Progenitor cell of endocrine pancreas (in vitro differentiated cells): ENCODE measurements around the gene ZDHHC3. TPM values are rescaled to one million over a fixed set of nuclear protein-coding genes. Genes with fewer than 3 reads are reported as not detected.

ENCODE experiments used
- DNase-seq: peaks from one replicate; pipeline ENCODE4 v3.0.0; 2021; ENCODE audit warnings: low spot score; ENCODE audit not compliant: unreplicated experiment
- H3K27ac Mint-ChIP-seq: 2 replicates; pipeline ENCODE4 v1.8.0; 2021; ENCODE audit warnings: mild to moderate bottlenecking, moderate library complexity, mixed read lengths
- H3K27me3 Mint-ChIP-seq: 2 replicates; pipeline ENCODE4 v1.8.0; 2021; ENCODE audit warnings: mixed read lengths
- H3K36me3 Mint-ChIP-seq: 2 replicates; pipeline ENCODE4 v1.8.0; 2022; ENCODE audit warnings: mixed read lengths; ENCODE audit not compliant: insufficient read depth
- H3K4me1 Mint-ChIP-seq: 2 replicates; pipeline ENCODE4 v1.8.0; 2021; ENCODE audit warnings: low read depth, mixed read lengths
- H3K4me3 Mint-ChIP-seq: 2 replicates; pipeline ENCODE4 v1.8.0; 2021; ENCODE audit warnings: low read depth, mild to moderate bottlenecking, moderate library complexity, mixed read lengths
- H3K9me3 Mint-ChIP-seq: 2 replicates; pipeline ENCODE4 v1.8.0; 2021; ENCODE audit warnings: low read depth, mixed read lengths
- CTCF ChIP-seq: fragments of 200-600 bp; sonication (generic); IDR thresholded peaks from one replicate; pipeline ENCODE4 v1.5.0; 2021; ENCODE audit warnings: antibody characterized with exemption, mild to moderate bottlenecking; ENCODE audit not compliant: unreplicated experiment
- total RNA-seq: library from RNA; stranded (reverse); gene quantifications from 2 replicates; pipeline ENCODE4 v1.2.1, GENCODE V29; 2021

Gene ZDHHC3
- total RNA-seq, 1 donor from 2014 or later = 64.9 TPM

- Mint-ChIP-seq H3K27me3 (no peaks in the 10 kb centered on the region), H3K4me1 (peaks cover 11% of the 10 kb centered on the region), H3K9me3 (no peaks in the 10 kb centered on the region), H3K36me3 (no peaks in the 10 kb centered on the region), H3K4me3 (no peak overlapping the region), H3K27ac (no peak overlapping the region)
- TF ChIP-seq CTCF = no peak
- no peak for DNase-seq
Observed at GRCh38 chr3:44899683-44900367, 76.1 kb downstream of the ZDHHC3 start.

- Mint-ChIP-seq H3K4me3 (no peak overlapping the region), H3K27me3 (no peaks in the 10 kb centered on the region), H3K27ac (no peak overlapping the region), H3K9me3 (no peaks in the 10 kb centered on the region), H3K36me3 (no peaks in the 10 kb centered on the region), H3K4me1 (peaks cover 11% of the 10 kb centered on the region)
- TF ChIP-seq CTCF = no peak
- no peak for DNase-seq
Observed at GRCh38 chr3:44896440-44896839, 79.5 kb downstream of the ZDHHC3 start.

- peaks cover 8% of the 10 kb centered on the region for H3K27me3 Mint-ChIP-seq
- no peak for DNase-seq
- no peak for TF ChIP-seq CTCF
- H3K4me1 Mint-ChIP-seq = peaks cover under 1% of the 10 kb centered on the region
- H3K4me3 Mint-ChIP-seq = no peak overlapping the region
- no peaks in the 10 kb centered on the region for H3K36me3 Mint-ChIP-seq
- no peaks in the 10 kb centered on the region for H3K9me3 Mint-ChIP-seq
- no peak overlapping the region for H3K27ac Mint-ChIP-seq
Observed at GRCh38 chr3:44894485-44894884, 81.5 kb downstream of the ZDHHC3 start.

GRCh38 chr3:44893097-44893496, 82.9 kb downstream of the ZDHHC3 start:
- TF ChIP-seq CTCF = no peak
- H3K9me3 Mint-ChIP-seq = no peaks in the 10 kb centered on the region
- H3K36me3 Mint-ChIP-seq = no peaks in the 10 kb centered on the region
- no peaks in the 10 kb centered on the region for H3K4me1 Mint-ChIP-seq
- peaks cover 9% of the 10 kb centered on the region for H3K27me3 Mint-ChIP-seq
- H3K4me3 Mint-ChIP-seq = no peak overlapping the region
- no peak overlapping the region for H3K27ac Mint-ChIP-seq
- no peak for DNase-seq

GRCh38 chr3:44892689-44893088, 83.3 kb downstream of the ZDHHC3 start:
- H3K27ac Mint-ChIP-seq = no peak overlapping the region
- peaks cover 11% of the 10 kb centered on the region for H3K27me3 Mint-ChIP-seq

More at GRCh38 chr3:44892689-44893088, 83.3 kb downstream of the ZDHHC3 start:
- Mint-ChIP-seq H3K4me1 (no peaks in the 10 kb centered on the region), H3K9me3 (no peaks in the 10 kb centered on the region), H3K4me3 (no peak overlapping the region), H3K36me3 (no peaks in the 10 kb centered on the region)
- TF ChIP-seq CTCF = no peak
- no peak for DNase-seq
